ENCODE results near the gene GPRC5A. TPM values are rescaled to one million over a fixed set of nuclear protein-coding genes. Genes with fewer than 3 reads are reported as not detected.

Gene GPRC5A
- total and polyA plus RNA-seq, 2 of the 4 experiments (the other 2 are of a cell fraction) = 49.6 to 201 TPM

DNA sequence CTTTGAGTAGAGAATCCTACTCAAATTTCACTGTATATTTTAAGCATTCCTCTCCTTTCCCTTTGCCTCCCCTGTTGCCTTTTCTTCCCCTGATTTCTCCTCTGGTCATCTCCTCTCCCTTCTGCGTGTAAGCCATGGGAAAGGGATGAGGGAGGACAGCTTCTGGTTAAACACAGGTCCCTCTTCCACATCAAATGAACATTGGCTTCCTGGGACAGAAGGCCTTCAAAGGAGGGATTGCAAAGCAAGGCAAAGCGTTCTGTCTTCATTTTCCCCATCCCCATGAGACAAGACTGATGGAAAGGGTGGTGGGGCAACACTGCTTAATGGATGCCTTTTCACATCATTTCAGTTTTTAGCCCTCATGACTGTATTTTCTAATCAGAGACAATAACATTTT, 26.2 kb downstream of the GPRC5A start:
- ChIA-PET CTCF (interaction anchor here (1.2 kb wide), 1 partner anchor 107 kb away, joined by 3 read pairs; no protein-coding TSS in a partner anchor), POLR2A (ENCODE audit: unreplicated experiment) (no interaction called here)
- peak overlapping the region in 1 of 2 experiments; percentile 36; a peak in 2 of 4 replicates for H4K8ac ChIP-seq (ENCODE audit: low read depth in 2 of 2, low read length in 2 of 2)
- H2BK15ac ChIP-seq (ENCODE audit: low read depth, low read length) = peak overlapping the region; percentile 11; the same call in 1 of the 3 replicates
- H3K79me1 ChIP-seq (ENCODE audit: low read depth in 1 of 2, low read length in 2 of 2) = peaks cover 15 to 45% of the 10 kb centered on the region in 2 experiments
- H3K27ac ChIP-seq (ENCODE audit: insufficient read depth, low read length) = 0 out of 2 replicates have a peak overlapping the region, but pooled peaks have one; percentile 1
- peak overlapping the region; percentile 87 for H2AK9ac ChIP-seq (replicated peaks; ENCODE audit: low read depth, low read length, poor library complexity)
- in situ Hi-C loops (cut with MboI; ENCODE audit: low sequenced_read_pairs) = loop anchor here (5.0 to 25.0 kb wide), 4 partner anchors 65 to 620 kb away; no protein-coding TSS in a partner anchor
- H3K27me3 ChIP-seq (ENCODE audit: control insufficient read depth, insufficient read depth, low read length) = no peaks in the 10 kb centered on the region
- intact Hi-C loops (cut with micrococcal nuclease) = loop anchor here (1.0 to 5.0 kb wide), 2 partner anchors 130 to 295 kb away; partner anchors contain the start of gene APOLD1
- peaks cover 10% of the 10 kb centered on the region for H3K4me1 ChIP-seq (ENCODE audit: control insufficient read depth, insufficient read depth, low read length)
- peaks cover 29% of the 10 kb centered on the region for H3K36me3 ChIP-seq (ENCODE audit: control insufficient read depth, insufficient read depth, low read length)
- no peaks in the 10 kb centered on the region for H3K9me3 ChIP-seq (ENCODE audit: control insufficient read depth, insufficient read depth, low read length)
- H4K20me1 ChIP-seq (ENCODE audit: insufficient read depth, low read length) = peaks cover 7% of the 10 kb centered on the region
- H3K18ac ChIP-seq (ENCODE audit: low read depth, low read length) = no peak overlapping the region
- dilution Hi-C loops (cut with HindIII; ENCODE audit: low sequenced_read_pairs, unreplicated experiment) = no loop called here
- TF ChIP-seq POLR2A (IDR thresholded peaks at IDR 0.05; ENCODE audit: low read depth, low read length) (no peak), CEBPB (IDR thresholded peaks at IDR 0.05; ENCODE audit: low read depth, low read length) (no peak), MXI1 (IDR thresholded peaks at IDR 0.05; ENCODE audit: borderline replicate concordance, low read depth, low read length) (no peak), MAZ (IDR thresholded peaks at IDR 0.05; ENCODE audit: borderline replicate concordance, low read depth, low read length) (no peak), CHD1 (IDR thresholded peaks at IDR 0.05; ENCODE audit: low read depth, low read length) (no peak), FOS (IDR thresholded peaks at IDR 0.05; ENCODE audit: low read depth, low read length) (no peak), SMC3 (IDR thresholded peaks at IDR 0.05; ENCODE audit: low read depth, low read length) (no peak), NFE2L2 (IDR thresholded peaks at IDR 0.05; ENCODE audit: low read depth, low read length) (no peak), MAFK (IDR thresholded peaks at IDR 0.05; ENCODE audit: low read depth, low read length) (no peak)
- TF ChIP-seq, protein P1, sequence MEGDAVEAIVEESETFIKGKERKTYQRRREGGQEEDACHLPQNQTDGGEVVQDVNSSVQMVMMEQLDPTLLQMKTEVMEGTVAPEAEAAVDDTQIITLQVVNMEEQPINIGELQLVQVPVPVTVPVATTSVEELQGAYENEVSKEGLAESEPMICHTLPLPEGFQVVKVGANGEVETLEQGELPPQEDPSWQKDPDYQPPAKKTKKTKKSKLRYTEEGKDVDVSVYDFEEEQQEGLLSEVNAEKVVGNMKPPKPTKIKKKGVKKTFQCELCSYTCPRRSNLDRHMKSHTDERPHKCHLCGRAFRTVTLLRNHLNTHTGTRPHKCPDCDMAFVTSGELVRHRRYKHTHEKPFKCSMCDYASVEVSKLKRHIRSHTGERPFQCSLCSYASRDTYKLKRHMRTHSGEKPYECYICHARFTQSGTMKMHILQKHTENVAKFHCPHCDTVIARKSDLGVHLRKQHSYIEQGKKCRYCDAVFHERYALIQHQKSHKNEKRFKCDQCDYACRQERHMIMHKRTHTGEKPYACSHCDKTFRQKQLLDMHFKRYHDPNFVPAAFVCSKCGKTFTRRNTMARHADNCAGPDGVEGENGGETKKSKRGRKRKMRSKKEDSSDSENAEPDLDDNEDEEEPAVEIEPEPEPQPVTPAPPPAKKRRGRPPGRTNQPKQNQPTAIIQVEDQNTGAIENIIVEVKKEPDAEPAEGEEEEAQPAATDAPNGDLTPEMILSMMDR (conservative IDR thresholded peaks at IDR 0.05; ENCODE audit: low read depth, low read length) = no peak
- TF ChIP-seq, protein P2, sequence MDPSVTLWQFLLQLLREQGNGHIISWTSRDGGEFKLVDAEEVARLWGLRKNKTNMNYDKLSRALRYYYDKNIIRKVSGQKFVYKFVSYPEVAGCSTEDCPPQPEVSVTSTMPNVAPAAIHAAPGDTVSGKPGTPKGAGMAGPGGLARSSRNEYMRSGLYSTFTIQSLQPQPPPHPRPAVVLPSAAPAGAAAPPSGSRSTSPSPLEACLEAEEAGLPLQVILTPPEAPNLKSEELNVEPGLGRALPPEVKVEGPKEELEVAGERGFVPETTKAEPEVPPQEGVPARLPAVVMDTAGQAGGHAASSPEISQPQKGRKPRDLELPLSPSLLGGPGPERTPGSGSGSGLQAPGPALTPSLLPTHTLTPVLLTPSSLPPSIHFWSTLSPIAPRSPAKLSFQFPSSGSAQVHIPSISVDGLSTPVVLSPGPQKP (IDR thresholded peaks at IDR 0.05; ENCODE audit: borderline replicate concordance, low read depth, low read length) = no peak
- TF ChIP-seq, protein P3, sequence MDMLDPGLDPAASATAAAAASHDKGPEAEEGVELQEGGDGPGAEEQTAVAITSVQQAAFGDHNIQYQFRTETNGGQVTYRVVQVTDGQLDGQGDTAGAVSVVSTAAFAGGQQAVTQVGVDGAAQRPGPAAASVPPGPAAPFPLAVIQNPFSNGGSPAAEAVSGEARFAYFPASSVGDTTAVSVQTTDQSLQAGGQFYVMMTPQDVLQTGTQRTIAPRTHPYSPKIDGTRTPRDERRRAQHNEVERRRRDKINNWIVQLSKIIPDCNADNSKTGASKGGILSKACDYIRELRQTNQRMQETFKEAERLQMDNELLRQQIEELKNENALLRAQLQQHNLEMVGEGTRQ (IDR thresholded peaks at IDR 0.05; ENCODE audit: low read depth, low read length) = no peak
- H3K23ac ChIP-seq (ENCODE audit: low read depth, low read length) = peak overlapping the region; percentile 64; the same call in 1 of the 2 replicates
- H3K4me3 ChIP-seq (ENCODE audit: insufficient read depth, low read depth, low read length) = no peak overlapping the region
- H4K91ac ChIP-seq (ENCODE audit: insufficient read depth, low read depth, low read length) = 0 out of 2 replicates have a peak overlapping the region, but pooled peaks have one; percentile 38
- peak overlapping the region; percentile 64 for H3K4ac ChIP-seq (ENCODE audit: low read depth, low read length)
- H4K5ac ChIP-seq (ENCODE audit: low read depth, low read length) = no peak overlapping the region
- DNase-seq (no peak), ATAC-seq (ENCODE audit: low read depth) (no peak; the same call in 1 of the 2 replicates)
- H3K4me2 ChIP-seq (ENCODE audit: low read depth, low read length) = no peak overlapping the region
- peak overlapping the region; percentile 57; the same call in 1 of the 2 replicates for H2BK120ac ChIP-seq (ENCODE audit: low read depth, low read length)
- WGBS, 2 experiments (ENCODE audit: extremely low coverage in 2 of 2, insufficient read length in 1 of 2) = no CpG with 5 or more reads among the region's 2 CpGs
- peak overlapping the region; percentile 77 for H3K14ac ChIP-seq (replicated peaks; ENCODE audit: low read depth, low read length)
- BruUV-seq (replicated peaks) = no TSS peak
- no peak overlapping the region for H3K56ac ChIP-seq (ENCODE audit: extremely low read depth, insufficient read depth, low read length)
- peaks cover 8% of the 10 kb centered on the region for H3K9me1 ChIP-seq (ENCODE audit: insufficient read depth, low read length)
- peak overlapping the region; percentile 77; the same call in 1 of the 2 replicates for H2BK20ac ChIP-seq (ENCODE audit: low read depth, low read length)
- H2AFZ ChIP-seq (replicated peaks; ENCODE audit: low read length, poor library complexity) = peak overlapping the region; percentile 66
- H2AK5ac ChIP-seq (ENCODE audit: low read depth, low read length) = peak overlapping the region; percentile 86; the same call in 1 of the 2 replicates
- no peak overlapping the region for H2BK5ac ChIP-seq (ENCODE audit: low read depth, low read length, poor library complexity, severe bottlenecking)
- H3K9ac ChIP-seq (ENCODE audit: low read depth, low read length) = no peak overlapping the region
